ENCODE results near the gene PTEN.

- no peak for TF ChIP-seq ZNF274 (IDR thresholded peaks at IDR 0.05; ENCODE audit: low read depth, low read length)
- TF ChIP-seq SUZ12 (IDR thresholded peaks at IDR 0.05; ENCODE audit: extremely low read depth, insufficient read depth, insufficient read length): no peak
Measured at GRCh38 chr10:88008866-88009470, 145.5 kb downstream of the PTEN start.
